ENCODE results near the gene SRGAP3.

Gene SRGAP3

DNA sequence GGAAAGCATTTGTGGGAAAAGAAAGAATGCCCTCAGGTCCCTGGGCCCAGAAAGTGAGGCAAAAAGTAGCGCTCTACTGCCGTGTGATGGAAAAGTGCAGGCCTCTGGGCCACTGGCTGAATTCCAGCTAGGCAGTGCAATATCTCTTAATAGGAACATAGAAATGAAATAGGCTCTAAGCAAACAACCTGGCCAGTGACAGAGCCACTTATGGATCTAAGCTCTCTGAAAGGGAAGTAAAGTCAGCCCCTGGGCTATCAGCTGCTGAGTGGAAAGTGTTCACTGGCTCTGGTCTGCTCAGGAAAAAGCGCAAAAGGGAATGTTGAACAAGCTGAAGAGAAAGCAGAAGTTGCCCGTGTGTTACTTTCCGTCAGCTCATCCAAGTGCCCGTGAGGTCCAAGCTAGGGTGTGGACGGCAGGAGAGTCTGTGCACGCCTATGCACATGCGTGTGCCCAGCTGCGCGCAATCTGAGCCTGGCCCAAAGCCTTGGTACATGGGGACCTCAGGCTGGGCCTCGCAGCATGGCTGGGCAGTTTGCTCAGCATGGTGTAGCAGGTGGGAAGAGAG is 212.2 kb downstream of the SRGAP3 start:
- no peak for DNase-seq

DNA sequence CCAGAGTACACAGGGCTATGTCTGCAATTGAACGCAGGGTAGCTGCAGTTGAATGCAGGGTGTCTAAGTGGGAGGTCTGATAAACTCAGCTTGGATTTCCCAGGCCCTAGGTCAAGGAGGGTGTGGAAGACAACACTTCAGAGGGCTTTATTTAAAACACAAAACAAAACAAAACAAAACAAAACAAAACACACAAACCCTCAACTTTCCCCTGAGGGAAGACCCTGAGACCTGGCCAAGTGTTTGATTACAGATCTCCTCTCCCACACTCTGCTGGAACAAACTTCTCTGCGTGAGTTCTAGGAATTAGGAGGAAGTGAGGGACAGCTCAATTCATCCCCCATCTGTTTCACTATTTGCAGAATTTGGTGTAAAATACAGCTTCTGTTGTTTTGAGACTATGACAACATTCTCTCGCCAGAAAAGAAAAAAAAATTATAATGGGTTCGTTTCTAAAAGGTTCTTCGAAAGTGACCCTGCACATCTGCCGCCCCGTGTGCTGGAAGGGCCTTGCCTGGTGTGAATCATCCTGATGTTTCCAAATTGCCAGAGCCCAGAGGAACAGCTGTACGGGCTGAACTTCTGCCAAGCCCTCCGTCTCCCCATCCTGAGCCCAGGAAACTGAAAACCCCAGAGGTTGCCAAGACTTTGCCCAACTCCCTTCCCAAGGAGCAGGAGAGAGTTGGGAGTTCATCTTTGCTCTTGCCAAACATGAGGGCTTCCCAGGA is 212.9 kb downstream of the SRGAP3 start:
- DNase-seq = no peak

DNA sequence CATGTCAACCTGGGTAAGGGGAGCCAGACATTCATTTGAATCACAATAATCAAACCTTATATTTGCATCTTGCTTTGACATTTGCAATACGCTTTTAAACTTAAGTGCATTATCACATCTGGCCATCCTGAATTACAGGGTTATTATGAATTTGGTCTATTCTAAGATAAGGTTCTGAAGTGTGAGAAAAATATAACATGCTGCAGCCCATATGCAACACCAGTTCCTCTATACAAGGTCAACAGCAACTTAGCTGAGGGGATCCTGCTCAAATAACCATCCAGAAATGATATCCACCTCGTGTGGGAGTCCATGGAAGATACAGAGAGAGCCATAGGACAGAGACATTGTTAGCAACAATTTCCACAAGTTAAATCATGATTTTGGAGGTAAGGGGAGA is 213.5 kb downstream of the SRGAP3 start:
- DNase-seq = no peak

DNA sequence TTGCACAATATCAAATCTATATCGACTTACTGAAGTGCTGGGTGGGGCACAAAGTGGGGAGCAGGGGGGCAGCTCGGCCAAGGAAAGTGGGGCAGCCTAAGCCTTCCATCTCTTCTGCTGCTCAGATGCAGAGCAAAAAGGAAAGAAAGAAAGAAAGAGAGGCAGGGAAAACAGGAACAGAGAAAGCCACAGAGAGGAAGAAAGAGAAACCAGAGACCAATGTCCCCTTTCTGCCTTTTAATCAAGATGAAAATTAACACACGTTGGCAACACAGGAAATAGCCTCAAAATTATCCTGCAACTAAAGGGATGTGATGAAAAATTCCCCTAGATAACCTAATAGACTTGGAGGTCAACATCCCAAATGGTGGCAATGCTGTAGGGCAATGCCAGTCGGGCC is 214.0 kb downstream of the SRGAP3 start:
- DNase-seq = no peak

DNA sequence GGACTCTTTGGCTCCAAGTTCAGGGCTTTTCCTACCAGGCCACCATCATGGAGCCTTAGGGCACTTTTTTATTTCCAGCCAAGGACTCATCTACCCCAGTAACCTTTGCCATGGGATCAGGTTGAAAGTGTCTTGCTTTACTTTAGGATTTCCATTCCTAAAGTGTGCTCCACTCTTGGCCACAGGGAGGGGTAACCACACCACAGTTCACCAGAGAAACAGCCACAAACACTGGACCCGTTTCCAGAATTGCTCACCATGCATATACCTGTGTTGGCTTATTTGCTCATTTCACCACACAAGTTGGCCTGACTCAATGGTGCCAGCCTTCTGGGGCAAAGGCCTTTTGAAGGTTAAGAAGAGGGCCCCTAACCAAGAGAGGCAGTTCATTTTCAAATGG is 215.6 kb downstream of the SRGAP3 start:
- DNase-seq = no peak

GRCh38 chr3:9032231-9032777 is 217.1 kb downstream of the SRGAP3 start:
- DNase-seq = no peak

DNA sequence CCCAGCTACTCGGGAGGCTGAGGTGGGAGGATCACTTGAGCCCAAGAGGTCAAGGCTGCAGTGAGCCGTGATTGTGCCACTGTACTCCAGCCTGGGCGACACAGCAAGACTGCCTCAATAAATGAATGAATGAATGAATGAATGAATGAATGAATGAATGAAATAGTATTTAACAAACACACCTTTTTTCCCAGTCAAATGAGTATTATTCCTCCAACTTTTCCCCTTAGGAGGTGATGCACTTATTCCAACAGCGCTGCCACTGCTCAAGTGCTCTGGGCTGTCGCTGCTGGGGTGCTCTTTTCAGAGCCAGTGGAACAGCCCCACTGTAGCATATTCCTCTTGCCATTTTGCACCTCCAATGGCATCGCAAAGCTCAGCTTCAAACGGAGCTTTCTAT is 219.4 kb downstream of the SRGAP3 start:
- no peak for DNase-seq

DNA sequence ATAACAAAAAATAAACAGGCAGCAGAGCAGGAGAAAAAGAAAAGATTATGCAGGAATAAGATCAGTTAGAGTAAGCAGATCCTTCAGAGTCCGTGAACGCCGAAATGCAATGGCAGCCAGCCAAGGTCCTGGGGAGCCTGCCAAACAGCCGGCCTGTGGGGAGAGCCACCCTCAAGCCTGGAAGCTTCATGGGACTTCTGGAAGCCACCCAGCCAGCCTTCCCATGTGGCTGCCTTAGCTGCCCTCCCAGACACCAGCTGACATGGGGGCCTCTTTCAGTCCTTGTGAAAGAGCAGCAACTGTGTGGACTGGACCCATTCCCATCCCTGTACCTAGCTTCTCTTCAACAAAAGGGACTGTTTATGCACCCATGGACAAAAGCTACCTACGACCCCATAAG is 221.3 kb downstream of the SRGAP3 start:
- no peak for DNase-seq

- no peak for DNase-seq
Observed at GRCh38 chr3:9026320-9027045, 223.0 kb downstream of the SRGAP3 start.

- DNase-seq = no peak
Observed at GRCh38 chr3:9024341-9024740, 225.1 kb downstream of the SRGAP3 start.

- DNase-seq = no peak
Observed at GRCh38 chr3:9023226-9023590, 226.2 kb downstream of the SRGAP3 start.

DNA sequence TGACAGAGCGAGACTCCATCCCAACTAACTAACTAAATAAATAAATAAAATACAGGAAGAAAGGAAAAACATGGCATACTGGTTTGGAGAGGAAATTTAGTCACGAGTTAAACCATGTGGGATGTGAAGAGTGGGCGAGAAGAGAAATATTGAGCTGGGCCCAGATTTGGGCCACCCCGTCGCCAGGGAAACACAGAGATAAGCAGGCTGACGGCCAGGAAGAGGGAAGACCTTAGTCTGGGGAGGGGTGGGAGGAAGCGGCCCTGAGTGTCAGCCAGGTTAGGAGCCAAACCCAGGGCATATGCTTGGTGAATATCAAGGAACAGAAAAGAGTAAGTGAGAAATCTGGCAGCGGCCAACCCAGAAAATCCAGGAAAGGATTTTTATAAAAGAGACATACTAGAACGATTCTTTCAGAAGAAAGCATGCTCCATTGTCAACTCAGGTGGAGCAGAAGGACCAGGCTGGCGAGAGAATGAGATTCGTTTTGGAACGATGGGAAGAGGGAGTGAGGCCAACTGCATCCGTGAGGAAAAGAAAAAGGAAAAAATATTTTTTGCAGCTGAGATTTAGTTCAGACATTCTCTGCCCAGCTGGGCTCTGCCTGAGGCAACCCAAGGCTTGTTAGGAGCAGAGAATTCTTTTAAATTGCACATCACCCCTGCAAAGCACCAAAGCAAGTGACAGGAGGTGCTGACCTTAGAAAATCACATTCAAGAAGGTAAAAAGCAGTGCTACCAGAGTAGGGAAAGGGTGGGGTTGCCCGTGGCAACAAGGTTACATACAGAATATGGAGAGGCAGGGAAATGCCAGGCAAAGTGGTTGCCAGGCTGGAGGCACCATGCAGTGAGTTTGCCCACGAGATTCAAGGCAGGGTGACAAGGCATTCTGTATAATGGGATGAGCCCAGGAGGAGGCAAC is 226.9 kb downstream of the SRGAP3 start:
- DNase-seq = no peak

DNA sequence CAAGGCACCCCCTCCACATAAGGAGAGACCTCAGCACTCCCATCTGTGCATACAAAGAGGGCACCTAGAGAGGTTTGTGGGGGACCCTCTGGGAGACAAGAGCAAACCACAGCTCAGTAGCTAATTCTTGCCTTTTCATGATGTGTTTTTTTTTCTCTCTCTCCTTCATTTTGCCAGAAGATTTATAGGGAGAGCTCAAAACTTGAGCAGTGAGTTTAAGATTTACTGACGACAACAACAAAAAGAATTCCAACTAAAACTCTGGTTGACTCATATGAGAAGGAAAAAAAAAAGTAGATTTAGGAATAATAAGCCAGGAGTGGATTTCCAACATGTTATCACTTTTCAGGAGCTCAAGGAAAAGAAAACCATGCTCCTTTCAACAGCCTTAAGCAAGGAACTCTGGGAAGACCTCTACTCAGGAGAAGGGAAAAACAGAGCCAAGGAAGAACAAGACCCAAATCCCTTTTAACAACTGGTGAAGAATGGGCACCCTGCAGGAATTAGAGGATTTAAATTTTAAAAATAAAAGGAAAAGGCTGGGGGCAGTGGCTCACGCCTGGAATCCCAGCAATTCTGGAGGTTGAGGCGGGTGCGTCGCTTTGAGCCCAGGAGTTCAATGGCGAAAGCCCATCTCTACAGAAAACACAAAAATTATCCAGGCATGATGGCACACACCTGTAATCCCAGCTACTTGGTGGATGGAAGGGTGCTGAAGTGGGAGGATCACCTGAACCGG is 228.0 kb downstream of the SRGAP3 start:
- no peak for DNase-seq

DNA sequence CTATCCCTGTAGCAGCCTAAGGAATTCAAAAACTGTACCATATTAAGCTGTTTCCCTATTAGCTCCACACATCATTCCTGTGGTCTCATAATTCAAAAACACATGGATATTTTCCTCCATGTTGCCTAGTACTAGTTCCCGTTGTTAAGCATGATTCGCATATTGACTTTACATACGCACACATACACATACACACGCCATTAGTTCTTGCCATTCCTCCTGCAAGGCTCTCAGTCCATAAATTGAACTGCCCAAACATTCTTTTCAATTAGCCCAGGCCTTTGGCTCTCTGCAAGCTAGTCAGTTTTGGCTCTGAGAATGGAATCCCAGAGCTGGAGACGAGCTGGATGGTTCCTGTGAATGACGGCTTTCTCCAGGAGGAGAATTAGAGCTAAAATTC is 229.0 kb downstream of the SRGAP3 start:
- no peak for DNase-seq

DNA sequence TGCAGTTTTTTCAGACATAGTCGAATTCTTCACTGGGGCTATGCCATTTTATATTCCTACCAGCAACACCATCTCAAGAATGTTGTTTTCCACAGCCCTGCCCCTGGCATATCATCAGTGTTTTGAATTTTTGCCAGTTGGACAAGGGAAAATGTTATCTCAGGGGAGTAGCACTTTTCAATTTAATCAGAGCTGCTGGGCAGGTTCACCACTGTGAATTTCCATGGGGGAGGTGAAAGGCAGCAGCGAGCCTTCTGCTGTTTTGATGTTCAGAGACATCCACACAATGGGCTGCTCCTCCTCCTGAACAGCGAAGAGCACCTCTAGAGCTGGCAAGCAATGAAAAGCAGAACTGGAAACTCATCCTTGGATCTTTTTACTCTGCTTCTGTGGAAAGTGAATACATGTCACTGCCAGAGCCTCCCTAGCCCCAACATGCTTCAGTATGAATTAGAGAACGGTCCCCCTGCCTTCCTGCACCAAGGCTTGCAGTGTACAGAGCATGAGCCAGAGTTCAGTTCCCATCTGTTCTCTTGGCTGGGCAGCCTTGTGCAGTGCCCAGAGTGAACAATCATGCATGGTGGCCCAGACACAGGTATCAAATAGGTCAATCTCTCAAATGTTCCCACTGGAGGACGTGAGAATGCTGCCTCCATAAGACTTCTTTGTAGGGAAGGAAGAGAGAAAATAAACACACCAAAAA is 230.0 kb downstream of the SRGAP3 start:
- DNase-seq = no peak

DNA sequence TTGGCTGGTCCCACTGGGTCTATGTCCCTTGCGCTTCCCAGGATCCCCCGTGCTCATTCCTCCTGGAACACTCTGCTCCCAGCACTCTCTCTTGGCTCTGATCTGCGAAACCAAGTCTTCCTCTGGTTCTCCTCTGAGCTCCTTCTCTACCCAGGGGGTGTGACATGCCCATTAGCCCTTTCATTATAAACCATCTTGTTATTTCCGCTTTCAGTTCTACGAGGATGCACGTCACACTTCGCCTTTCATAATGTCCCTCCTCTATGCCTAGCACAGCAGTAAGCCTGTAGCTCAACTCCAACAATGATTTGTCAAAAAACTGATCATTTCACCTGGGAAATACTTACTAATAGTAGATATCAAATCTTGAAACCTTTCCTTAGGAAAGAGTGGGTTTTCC is 234.2 kb downstream of the SRGAP3 start:
- DNase-seq = no peak

GRCh38 chr3:9013782-9014563 is 235.5 kb downstream of the SRGAP3 start:
- no peak for DNase-seq

DNA sequence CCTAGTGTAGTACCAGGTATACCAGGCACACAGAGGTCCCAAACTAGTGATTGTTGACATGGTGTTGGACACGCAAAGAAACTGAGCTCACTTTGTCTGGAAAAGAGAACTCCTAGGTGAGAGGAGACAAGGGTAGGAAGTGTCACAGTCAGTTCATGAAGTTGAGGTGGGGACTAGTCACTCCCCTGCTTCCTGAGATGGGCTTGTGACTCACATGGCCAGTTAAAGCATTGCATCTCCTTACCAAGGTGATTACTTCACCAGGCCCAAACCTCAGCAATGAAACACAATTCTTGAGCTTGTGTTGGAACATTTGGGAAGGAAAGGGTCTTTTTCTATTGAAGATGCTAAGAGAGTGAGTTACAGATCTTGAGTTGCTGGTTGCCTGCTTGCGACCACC is 236.9 kb downstream of the SRGAP3 start:
- DNase-seq = no peak

GRCh38 chr3:9009976-9010545 is 239.4 kb downstream of the SRGAP3 start:
- no peak for DNase-seq

- no peak for DNase-seq
Observed at GRCh38 chr3:9008550-9009255, 240.7 kb downstream of the SRGAP3 start.

Measured in NCI-H748 treated with DMSO at 0.1 percent for 48 hours (cell line).